Fibroblast of skin of right quadriceps (primary cell): ENCODE results near the gene TNNI2.

ENCODE experiments used
- DNase-seq: peaks from one replicate; pipeline ENCODE4 v3.0.0-alpha.2; 2013

TNNI2 gene

DNA sequence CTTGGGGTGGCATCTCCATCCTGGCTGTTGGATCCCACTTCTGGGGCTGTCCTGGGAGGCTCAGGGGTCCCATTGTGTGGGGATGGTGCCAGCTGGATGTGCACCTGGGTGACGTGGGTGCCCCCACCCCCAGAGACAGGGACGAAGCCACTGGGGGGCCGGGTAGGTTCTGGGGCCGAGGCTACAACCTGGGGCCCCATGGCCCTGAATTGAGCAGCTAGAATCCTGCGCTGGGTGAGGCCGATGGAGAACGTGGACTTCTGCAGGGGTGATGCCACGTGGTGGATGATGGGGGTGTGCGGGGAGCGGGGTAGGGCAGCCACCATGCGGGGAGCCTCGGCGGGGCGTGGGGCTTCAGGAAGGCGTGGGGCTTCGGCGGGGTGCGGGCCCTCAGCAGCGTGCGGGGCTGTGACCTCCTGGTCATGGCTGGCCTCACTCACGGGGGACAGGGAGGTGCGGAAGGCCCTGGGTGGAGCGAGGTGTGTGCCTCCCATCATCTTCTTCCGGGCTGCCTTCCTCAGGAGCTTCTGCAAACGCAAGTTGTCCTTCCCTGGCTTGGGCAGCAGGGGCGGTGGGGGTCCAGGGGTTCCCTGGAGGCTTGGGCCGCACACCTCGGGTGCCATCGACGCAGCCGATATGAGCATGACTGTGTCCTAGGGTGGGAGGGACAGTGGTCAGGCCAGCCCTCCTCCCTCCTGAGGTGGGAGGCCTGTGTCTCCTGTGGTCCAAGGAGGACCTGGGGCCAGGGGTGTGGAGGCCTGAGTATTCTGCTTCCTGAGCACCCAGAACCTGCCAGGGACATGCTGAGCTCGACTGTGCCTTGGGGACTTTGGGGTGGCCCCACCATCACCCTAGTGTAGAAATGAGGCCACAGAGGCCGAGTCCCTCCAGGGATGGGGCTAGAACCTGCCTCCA, 51.4 kb downstream of the TNNI2 start:
- DNase-seq = no peak
